ENCODE data around the gene HOXA3.

DNA sequence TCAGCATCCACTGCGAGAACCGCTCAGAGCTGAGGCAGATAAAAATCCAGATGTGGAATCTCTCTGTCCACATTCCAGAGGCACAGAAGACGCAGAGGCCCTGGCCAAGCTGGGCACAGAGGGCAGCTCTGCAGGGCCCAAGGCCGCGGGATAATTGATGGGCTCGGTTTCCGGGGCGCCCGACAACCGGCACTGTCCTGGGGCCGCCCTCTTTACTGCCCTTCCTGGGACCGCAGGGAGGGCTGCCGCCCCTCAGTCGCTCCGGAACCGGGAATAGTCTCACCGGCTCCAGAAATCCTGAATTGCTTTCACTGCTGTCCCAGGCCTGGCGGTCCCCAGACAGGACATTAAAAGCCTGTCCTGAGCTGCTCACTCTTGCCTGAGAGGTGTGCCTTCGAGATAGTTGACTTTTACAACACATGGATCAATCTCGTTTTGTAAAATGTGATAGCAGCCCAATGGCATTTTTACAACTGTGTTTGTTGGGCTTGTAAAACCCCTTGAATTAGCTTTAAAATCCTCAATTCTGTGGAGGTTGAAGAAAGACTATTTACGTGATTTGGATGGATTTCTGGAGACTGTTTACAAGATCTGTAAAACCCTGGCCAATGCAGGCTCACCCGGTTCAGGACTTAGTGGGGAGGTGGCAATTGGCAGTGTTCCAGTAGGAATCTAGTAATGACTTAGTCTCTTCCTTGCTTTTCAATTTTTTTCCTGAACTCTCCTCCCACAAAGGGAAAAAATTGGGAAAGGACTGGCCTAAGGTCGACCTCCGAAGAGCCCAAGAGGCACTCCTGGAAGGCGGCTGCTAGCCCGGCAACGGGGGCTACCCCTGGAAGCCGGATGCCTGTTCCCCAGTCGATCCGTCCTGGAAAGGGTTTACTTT, 3.4 kb downstream of the HOXA3 start:
- TF ChIP-seq, protein P1, sequence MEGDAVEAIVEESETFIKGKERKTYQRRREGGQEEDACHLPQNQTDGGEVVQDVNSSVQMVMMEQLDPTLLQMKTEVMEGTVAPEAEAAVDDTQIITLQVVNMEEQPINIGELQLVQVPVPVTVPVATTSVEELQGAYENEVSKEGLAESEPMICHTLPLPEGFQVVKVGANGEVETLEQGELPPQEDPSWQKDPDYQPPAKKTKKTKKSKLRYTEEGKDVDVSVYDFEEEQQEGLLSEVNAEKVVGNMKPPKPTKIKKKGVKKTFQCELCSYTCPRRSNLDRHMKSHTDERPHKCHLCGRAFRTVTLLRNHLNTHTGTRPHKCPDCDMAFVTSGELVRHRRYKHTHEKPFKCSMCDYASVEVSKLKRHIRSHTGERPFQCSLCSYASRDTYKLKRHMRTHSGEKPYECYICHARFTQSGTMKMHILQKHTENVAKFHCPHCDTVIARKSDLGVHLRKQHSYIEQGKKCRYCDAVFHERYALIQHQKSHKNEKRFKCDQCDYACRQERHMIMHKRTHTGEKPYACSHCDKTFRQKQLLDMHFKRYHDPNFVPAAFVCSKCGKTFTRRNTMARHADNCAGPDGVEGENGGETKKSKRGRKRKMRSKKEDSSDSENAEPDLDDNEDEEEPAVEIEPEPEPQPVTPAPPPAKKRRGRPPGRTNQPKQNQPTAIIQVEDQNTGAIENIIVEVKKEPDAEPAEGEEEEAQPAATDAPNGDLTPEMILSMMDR (IDR thresholded peaks at IDR 0.05; ENCODE audit: low read depth, low read length, poor library complexity, severe bottlenecking): no peak
- TF ChIP-seq EZH2phosphoT487 (IDR thresholded peaks at IDR 0.05; ENCODE audit: borderline replicate concordance, low read length): no peak

Measured in DOHH2 (cell line).